ENCODE results near the gene SLC66A1.

GRCh38 chr1:19311931-19312781 lies at the start of gene SLC66A1, which contains the start of gene AKR7A2:
- peak in 3 of 6 experiments; percentile 11 to 45 (median 23) for TF ChIP-seq CTCF (IDR thresholded peaks at IDR 0.05)
- peak in 2 of 4 donors; percentile 26 to 79 for TF ChIP-seq POLR2A (IDR thresholded peaks at IDR 0.05)
